ENCODE data around the gene CATSPERZ.

DNA sequence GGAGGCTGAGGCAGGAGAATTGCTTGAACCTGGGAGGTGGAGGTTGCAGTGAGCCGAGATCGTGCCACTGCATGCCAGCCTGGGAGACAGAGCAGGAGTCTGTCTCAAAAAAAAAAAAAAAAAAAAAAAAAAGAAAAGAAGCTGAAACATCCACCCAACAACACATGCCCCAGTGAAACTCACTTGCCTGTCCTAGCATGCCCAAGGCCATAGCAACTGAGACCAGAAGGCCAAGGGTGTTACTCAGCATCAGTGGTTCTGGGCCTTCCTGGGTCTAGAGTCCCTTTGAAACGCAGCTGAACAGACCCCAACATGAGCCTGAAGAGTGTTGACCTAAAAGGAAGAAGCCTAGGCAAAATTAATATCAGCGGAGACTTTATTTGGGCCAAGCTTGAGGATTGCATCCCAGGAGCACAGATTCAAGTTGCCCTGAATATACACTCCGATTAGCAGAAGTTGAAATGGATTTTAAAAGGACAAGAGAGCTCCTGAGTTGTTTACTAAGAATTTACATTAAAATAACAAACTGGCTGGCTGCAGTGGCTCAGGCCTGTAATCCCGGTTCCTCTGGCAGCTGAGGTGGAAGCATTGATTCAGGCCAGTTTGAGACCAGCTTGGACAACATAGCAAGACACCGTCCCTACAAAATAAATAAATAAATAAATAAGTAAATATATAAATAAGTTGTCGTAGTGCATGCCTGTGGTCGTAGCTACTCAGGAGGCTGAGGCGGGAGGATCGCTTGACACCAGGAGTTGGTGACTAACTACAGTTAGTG is 24.7 kb downstream of the CATSPERZ start:
- TF ChIP-seq, protein P1, sequence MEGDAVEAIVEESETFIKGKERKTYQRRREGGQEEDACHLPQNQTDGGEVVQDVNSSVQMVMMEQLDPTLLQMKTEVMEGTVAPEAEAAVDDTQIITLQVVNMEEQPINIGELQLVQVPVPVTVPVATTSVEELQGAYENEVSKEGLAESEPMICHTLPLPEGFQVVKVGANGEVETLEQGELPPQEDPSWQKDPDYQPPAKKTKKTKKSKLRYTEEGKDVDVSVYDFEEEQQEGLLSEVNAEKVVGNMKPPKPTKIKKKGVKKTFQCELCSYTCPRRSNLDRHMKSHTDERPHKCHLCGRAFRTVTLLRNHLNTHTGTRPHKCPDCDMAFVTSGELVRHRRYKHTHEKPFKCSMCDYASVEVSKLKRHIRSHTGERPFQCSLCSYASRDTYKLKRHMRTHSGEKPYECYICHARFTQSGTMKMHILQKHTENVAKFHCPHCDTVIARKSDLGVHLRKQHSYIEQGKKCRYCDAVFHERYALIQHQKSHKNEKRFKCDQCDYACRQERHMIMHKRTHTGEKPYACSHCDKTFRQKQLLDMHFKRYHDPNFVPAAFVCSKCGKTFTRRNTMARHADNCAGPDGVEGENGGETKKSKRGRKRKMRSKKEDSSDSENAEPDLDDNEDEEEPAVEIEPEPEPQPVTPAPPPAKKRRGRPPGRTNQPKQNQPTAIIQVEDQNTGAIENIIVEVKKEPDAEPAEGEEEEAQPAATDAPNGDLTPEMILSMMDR (IDR thresholded peaks at IDR 0.05), result no peak
- TF ChIP-seq POLR2A (IDR thresholded peaks at IDR 0.05) (no peak), EP300 (IDR thresholded peaks at IDR 0.05) (no peak), POLR2AphosphoS5 (IDR thresholded peaks at IDR 0.05) (no peak)
